ENCODE measurements around the gene DNER. TPM values are rescaled to one million over a fixed set of nuclear protein-coding genes. Genes with fewer than 3 reads are reported as not detected.

Gene DNER
- polyA plus RNA-seq, 2 of the 4 experiments (the other 2 are of a cell fraction) = 0.34 to 4.2 TPM

- Histone ChIP-seq H3K4me2 (no peak overlapping the region), H3K4me3 (no peak overlapping the region), H3K4me1 (no peaks in the 10 kb centered on the region), H3K9me3 (no peaks in the 10 kb centered on the region), H3K27ac (no peak overlapping the region)
- DNase-seq (ENCODE audit: low read depth in 1 of 2, low spot score in 1 of 2) (no peak), FAIRE-seq (no peak), ATAC-seq (no peak; a peak in 1 of 6 replicates)
- ChIA-PET POLR2A (no interaction called here), CTCF (interaction anchor here (0.6 kb wide), 1 partner anchor 109 kb away, joined by 3 read pairs; no protein-coding TSS in a partner anchor)
- TF ChIP-seq SREBF2 (IDR thresholded peaks at IDR 0.05) (no peak), CEBPB (IDR thresholded peaks at IDR 0.05) (no peak), RCOR1 (IDR thresholded peaks at IDR 0.05; ENCODE audit: low read depth, low read length) (no peak), TP53 (CRISPR knock-in tag; IDR thresholded peaks at IDR 0.05) (no peak), CHD2 (IDR thresholded peaks at IDR 0.05; ENCODE audit: low read length, partially characterized antibody) (no peak), RNF2 (IDR thresholded peaks at IDR 0.05; ENCODE audit: borderline replicate concordance, low read depth) (no peak), MYC (IDR thresholded peaks at IDR 0.05; ENCODE audit: borderline replicate concordance, low read length) (no peak), RARB (CRISPR knock-in tag; IDR thresholded peaks at IDR 0.05) (no peak), CBX8 (IDR thresholded peaks at IDR 0.05) (no peak), PHF8 (IDR thresholded peaks at IDR 0.05; ENCODE audit: borderline replicate concordance, low read depth) (no peak), EHMT2 (IDR thresholded peaks at IDR 0.05; ENCODE audit: low read depth) (no peak), REST (IDR thresholded peaks at IDR 0.05) (no peak)
- WGBS (ENCODE audit: missing lambda C conversion rate) = 49% methylated on average over 8 of the region's 8 CpGs
These were observed 174.7 kb downstream of the DNER start for GRCh38 chr2:229539628-229540027.

- TF ChIP-seq JUNB (IDR thresholded peaks at IDR 0.05) = no peak
- no peak for TF ChIP-seq RNF2 (IDR thresholded peaks at IDR 0.05; ENCODE audit: borderline replicate concordance, low read depth)
- TF ChIP-seq CBX8 (IDR thresholded peaks at IDR 0.05) = no peak
- TF ChIP-seq MAZ (IDR thresholded peaks at IDR 0.05; ENCODE audit: borderline replicate concordance, low read depth, low read length) = no peak
- TF ChIP-seq CTCF (IDR thresholded peaks at IDR 0.05) = no peak
- TF ChIP-seq ZC3H11A (IDR thresholded peaks at IDR 0.05) = no peak
- no peak for TF ChIP-seq POLR2A (IDR thresholded peaks at IDR 0.05; ENCODE audit: low read length)
- no peak for TF ChIP-seq EP300 (IDR thresholded peaks at IDR 0.05)
- Histone ChIP-seq H3K9me3 (0 out of 3 replicates have a peak, but pooled peaks cover 6% of the 10 kb centered on the region), H3K4me2 (no peak overlapping the region), H3K4me1 (no peaks in the 10 kb centered on the region), H3K27ac (no peak overlapping the region), H3K4me3 (no peak overlapping the region)
- FAIRE-seq (no peak), DNase-seq (ENCODE audit: low read depth in 1 of 2, low spot score in 1 of 2) (no peak), ATAC-seq (no peak)
- ChIA-PET CTCF (no interaction called here), POLR2A (no interaction called here)
- WGBS (ENCODE audit: missing lambda C conversion rate) = 10% methylated on average over 2 of the region's 2 CpGs
These were observed 182.8 kb downstream of the DNER start for GRCh38 chr2:229531594-229531993.

- Histone ChIP-seq H3K4me1 (no peaks in the 10 kb centered on the region), H3K9me3 (0 out of 3 replicates have a peak, but pooled peaks cover 6% of the 10 kb centered on the region), H3K4me2 (no peak overlapping the region), H3K4me3 (no peak overlapping the region), H3K27ac (no peak overlapping the region)
- WGBS (ENCODE audit: missing lambda C conversion rate) = 42% methylated on average over 6 of the region's 6 CpGs
- DNase-seq (ENCODE audit: low read depth in 1 of 2, low spot score in 1 of 2) (no peak), FAIRE-seq (no peak), ATAC-seq (no peak)
- POLR2A ChIA-PET = no interaction called here
- CTCF ChIA-PET = no interaction called here
- TF ChIP-seq HOXB13 (CRISPR knock-in tag; IDR thresholded peaks at IDR 0.05; ENCODE audit: low read depth) (no peak), RAD21 (conservative IDR thresholded peaks at IDR 0.05 in 1 of 2, IDR thresholded peaks at IDR 0.05 in 1 of 2) (no peak), ZSCAN20 (CRISPR knock-in tag; IDR thresholded peaks at IDR 0.05) (no peak), RCOR1 (IDR thresholded peaks at IDR 0.05; ENCODE audit: low read depth, low read length) (no peak), CBX2 (IDR thresholded peaks at IDR 0.05; ENCODE audit: borderline replicate concordance, low read depth) (no peak), BCL3 (IDR thresholded peaks at IDR 0.05) (no peak), E2F6 (IDR thresholded peaks at IDR 0.05; ENCODE audit: borderline replicate concordance, low read depth) (no peak), HOXB5 (CRISPR knock-in tag; IDR thresholded peaks at IDR 0.05) (no peak), USF2 (IDR thresholded peaks at IDR 0.05) (no peak), KDM1A (IDR thresholded peaks at IDR 0.05; ENCODE audit: low read depth) (no peak)
These were observed 183.9 kb downstream of the DNER start for GRCh38 chr2:229530434-229530833.
